HG02588 (cell line): ENCODE measurements around the gene CENPW.

Source experiments
- ATAC-seq: cut with Tn5 transposase; IDR thresholded peaks from one replicate; pipeline ENCODE4 v1.9.1; 2021; ENCODE audit warnings: mild to moderate bottlenecking, moderate library complexity; ENCODE audit not compliant: unreplicated experiment

The CENPW gene

GRCh38 chr6:126339796-126340609 lies at the start of gene CENPW:
Gene CENPW (plus strand): TSS chr6:126340115. CDS start chr6:126340274, 159 bp downstream.
- peak; percentile 90 for ATAC-seq

GRCh38 chr6:126293891-126294524 lies 45.9 kb upstream of the CENPW start:
- ATAC-seq, result no peak

- no peak for ATAC-seq
These were observed 39.8 kb upstream of the CENPW start for GRCh38 chr6:126300126-126300525.

GRCh38 chr6:126300735-126301134 lies 39.2 kb upstream of the CENPW start:
- ATAC-seq, result peak; percentile 81

GRCh38 chr6:126302191-126302590 lies 37.7 kb upstream of the CENPW start:
- no peak for ATAC-seq

- no peak for ATAC-seq
These were observed 32.1 kb upstream of the CENPW start for GRCh38 chr6:126307849-126308248.

GRCh38 chr6:126308362-126308761 lies 31.6 kb upstream of the CENPW start:
- ATAC-seq, result no peak

GRCh38 chr6:126312013-126312665 lies 27.8 kb upstream of the CENPW start:
- peak; percentile 84 for ATAC-seq

GRCh38 chr6:126313941-126314340 lies 26.0 kb upstream of the CENPW start:
- no peak for ATAC-seq

- ATAC-seq, result no peak
These were observed 21.1 kb upstream of the CENPW start for GRCh38 chr6:126318797-126319196.

- ATAC-seq, result no peak
These were observed 6.2 kb upstream of the CENPW start for GRCh38 chr6:126333729-126334128.

- no peak for ATAC-seq
These were observed 4.7 kb upstream of the CENPW start for GRCh38 chr6:126335210-126335609.

GRCh38 chr6:126337323-126337722 lies 2.6 kb upstream of the CENPW start:
- no peak for ATAC-seq

- ATAC-seq, result no peak
These were observed 1.2 kb downstream of the CENPW start for GRCh38 chr6:126341126-126341525.

GRCh38 chr6:126344181-126344580 lies 4.3 kb downstream of the CENPW start:
- ATAC-seq, result no peak

GRCh38 chr6:126351960-126352359 lies 12.0 kb downstream of the CENPW start:
- no peak for ATAC-seq

- no peak for ATAC-seq
These were observed 12.6 kb downstream of the CENPW start for GRCh38 chr6:126352514-126352913.

- no peak for ATAC-seq
These were observed 16.6 kb downstream of the CENPW start for GRCh38 chr6:126356526-126356925.

- ATAC-seq, result no peak
These were observed 20.1 kb downstream of the CENPW start for GRCh38 chr6:126359936-126360537.

- no peak for ATAC-seq
These were observed 22.0 kb downstream of the CENPW start for GRCh38 chr6:126361832-126362440.

- no peak for ATAC-seq
These were observed 27.9 kb downstream of the CENPW start for GRCh38 chr6:126367849-126368248.
